Natural killer cell (primary cell): ENCODE measurements around the gene ADGRF1. TPM values are rescaled to one million over a fixed set of nuclear protein-coding genes. Genes with fewer than 3 reads are reported as not detected.

ENCODE experiments used
- ATAC-seq, 3 donors: fragments of 150-1000 bp in 2 of 3; fragments of 200-7000 bp in 1 of 3; cut with Tn5 transposase; 1 replicate in 1 of 3; 2 replicates in 2 of 3; pipeline ENCODE4 v1.10.0; 2021; ENCODE audit warnings: mild to moderate bottlenecking in 2 of 3, moderate library complexity in 2 of 3
- DNase-seq, 2 donors: peaks; one replicate each; pipeline versions ENCODE4 v3.0.0 to v3.0.0-alpha.2; 2013 to 2021; ENCODE audit warnings: mixed read lengths in 1 of 2
- H3K27ac ChIP-seq: one replicate; pipeline ENCODE4 v1.5.1; 2013; ENCODE audit warnings: mild to moderate bottlenecking, low read length
- H3K27me3 ChIP-seq: one replicate; pipeline ENCODE4 v1.6.1; 2013; ENCODE audit warnings: low read length; ENCODE audit not compliant: control insufficient read depth, insufficient read depth
- H3K36me3 ChIP-seq: one replicate; pipeline ENCODE4 v1.6.1; 2013; ENCODE audit warnings: low read length; ENCODE audit not compliant: control insufficient read depth, insufficient read depth
- H3K4me1 ChIP-seq: one replicate; pipeline ENCODE4 v1.6.1; 2013; ENCODE audit warnings: low read length; ENCODE audit not compliant: control insufficient read depth, insufficient read depth
- H3K4me3 ChIP-seq: one replicate; pipeline ENCODE4 v1.5.1; 2013; ENCODE audit warnings: low read length
- H3K9me3 ChIP-seq: one replicate; pipeline ENCODE4 v1.6.1; 2013; ENCODE audit warnings: low read length; ENCODE audit not compliant: control insufficient read depth, insufficient read depth
- H3K27ac Mint-ChIP-seq, 2 donors: one replicate each; pipeline ENCODE4 v1.8.0; 2022; ENCODE audit warnings: mild to moderate bottlenecking in 2 of 2, mixed read lengths in 2 of 2, moderate library complexity in 1 of 2
- H3K27me3 Mint-ChIP-seq, 2 donors: one replicate each; pipeline ENCODE4 v1.8.0; 2022; ENCODE audit warnings: low read depth in 2 of 2, mixed read lengths in 2 of 2
- H3K36me3 Mint-ChIP-seq: one replicate; pipeline ENCODE4 v1.8.0; 2022; ENCODE audit warnings: mixed read lengths
- H3K4me1 Mint-ChIP-seq, 2 donors: one replicate each; pipeline ENCODE4 v1.8.0; 2022; ENCODE audit warnings: mixed read lengths in 2 of 2
- H3K4me3 Mint-ChIP-seq: one replicate; pipeline ENCODE4 v1.8.0; 2022; ENCODE audit warnings: mild to moderate bottlenecking, moderate library complexity, mixed read lengths
- H3K9me3 Mint-ChIP-seq, 2 donors: one replicate each; pipeline ENCODE4 v1.8.0; 2022; ENCODE audit warnings: mixed read lengths in 2 of 2
- WGBS: methylation state at CpG from one replicate; pipeline ENCODE4 v1.1.7; 2013; ENCODE audit warnings: missing lambda C conversion rate; ENCODE audit not compliant: insufficient coverage; 5-methylcytosine and 5-hydroxymethylcytosine counted together
- intact Hi-C: fragments of 100-400 bp; cut with micrococcal nuclease; formaldehyde crosslinking; loops from one replicate; pipeline ENCODE4 v1.14.2; 2022
- total RNA-seq, 4 donors: library from RNA; stranded (reverse); fragments of 120-200 nt in 1 of 4; gene quantifications; one replicate each; pipeline versions ENCODE4 v1.2.3 to v1.2.4, GENCODE V29; 2013 to 2022
- TF ChIP-seq, protein P1 (sequence below): fragments of 200-600 bp; IDR thresholded peaks from one replicate; pipeline ENCODE4 v1.8.0; 2022; ENCODE audit warnings: antibody characterized with exemption

Gene ADGRF1
- total RNA-seq, 3 donors from 2014 or later (not counting 1 experiment from before 2014, with no cell fraction given), result not detected

DNA sequence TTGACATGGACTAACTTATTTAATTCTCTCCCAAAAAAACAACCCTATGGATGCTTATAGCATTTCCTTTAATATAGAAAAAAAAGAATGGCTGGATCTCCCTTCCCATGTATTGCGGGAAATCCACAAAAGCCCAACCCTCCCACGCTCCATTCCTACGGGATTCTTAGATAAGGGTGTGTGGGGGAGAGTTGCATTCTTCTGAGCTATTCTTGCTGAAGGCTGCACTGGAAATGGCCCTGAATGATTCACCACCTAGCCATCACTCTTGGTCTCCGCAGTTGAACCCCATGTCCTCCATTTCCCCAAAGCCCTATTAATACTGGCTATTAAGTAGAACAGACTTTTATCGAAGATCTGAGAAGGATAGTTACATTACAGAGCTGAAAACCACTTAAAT, 78.5 kb downstream of the ADGRF1 start:
- H3K4me1 Mint-ChIP-seq, result no peaks in the 10 kb centered on the region
- Histone ChIP-seq H3K27ac (no peak overlapping the region), H3K4me1 (no peaks in the 10 kb centered on the region), H3K9me3 (no peaks in the 10 kb centered on the region), H3K36me3 (no peaks in the 10 kb centered on the region), H3K27me3 (no peaks in the 10 kb centered on the region), H3K4me3 (no peak overlapping the region)
- no peak for ATAC-seq
- 42% methylated on average over 2 of the region's 5 CpGs for WGBS
- TF ChIP-seq, protein P1, sequence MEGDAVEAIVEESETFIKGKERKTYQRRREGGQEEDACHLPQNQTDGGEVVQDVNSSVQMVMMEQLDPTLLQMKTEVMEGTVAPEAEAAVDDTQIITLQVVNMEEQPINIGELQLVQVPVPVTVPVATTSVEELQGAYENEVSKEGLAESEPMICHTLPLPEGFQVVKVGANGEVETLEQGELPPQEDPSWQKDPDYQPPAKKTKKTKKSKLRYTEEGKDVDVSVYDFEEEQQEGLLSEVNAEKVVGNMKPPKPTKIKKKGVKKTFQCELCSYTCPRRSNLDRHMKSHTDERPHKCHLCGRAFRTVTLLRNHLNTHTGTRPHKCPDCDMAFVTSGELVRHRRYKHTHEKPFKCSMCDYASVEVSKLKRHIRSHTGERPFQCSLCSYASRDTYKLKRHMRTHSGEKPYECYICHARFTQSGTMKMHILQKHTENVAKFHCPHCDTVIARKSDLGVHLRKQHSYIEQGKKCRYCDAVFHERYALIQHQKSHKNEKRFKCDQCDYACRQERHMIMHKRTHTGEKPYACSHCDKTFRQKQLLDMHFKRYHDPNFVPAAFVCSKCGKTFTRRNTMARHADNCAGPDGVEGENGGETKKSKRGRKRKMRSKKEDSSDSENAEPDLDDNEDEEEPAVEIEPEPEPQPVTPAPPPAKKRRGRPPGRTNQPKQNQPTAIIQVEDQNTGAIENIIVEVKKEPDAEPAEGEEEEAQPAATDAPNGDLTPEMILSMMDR, result no peak
- H3K27ac Mint-ChIP-seq, result no peak overlapping the region
- H3K36me3 Mint-ChIP-seq, result no peaks in the 10 kb centered on the region
- H3K4me3 Mint-ChIP-seq, result no peak overlapping the region
- intact Hi-C loops, result no loop called here
- H3K9me3 Mint-ChIP-seq, result no peaks in the 10 kb centered on the region
- DNase-seq, result no peak
- H3K27me3 Mint-ChIP-seq, result peaks cover 0 to 4% of the 10 kb centered on the region in 2 donors

DNA sequence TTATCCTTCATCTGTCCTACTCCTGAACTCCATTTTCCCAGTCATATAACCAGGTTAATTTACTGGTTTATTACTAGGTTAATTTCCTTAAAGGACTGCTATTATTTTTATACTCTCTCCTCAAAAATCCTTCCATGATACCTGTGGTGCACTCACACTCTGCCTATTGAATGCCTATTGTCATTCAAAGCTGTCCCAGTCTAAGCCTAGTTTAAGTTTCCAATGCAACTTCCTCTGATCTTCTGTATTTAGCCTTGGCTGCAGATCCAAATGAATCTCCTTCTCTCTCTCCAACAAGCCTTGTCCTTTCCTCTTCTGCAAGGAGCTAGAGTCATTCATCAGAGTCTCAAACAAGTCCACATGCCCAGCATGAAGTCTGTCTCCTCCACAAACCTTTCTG, 79.1 kb downstream of the ADGRF1 start:
- Mint-ChIP-seq H3K27ac (no peak overlapping the region), H3K36me3 (no peaks in the 10 kb centered on the region), H3K9me3 (no peaks in the 10 kb centered on the region), H3K27me3 (peaks cover 0 to 4% of the 10 kb centered on the region in 2 donors), H3K4me3 (no peak overlapping the region), H3K4me1 (no peaks in the 10 kb centered on the region)
- Histone ChIP-seq H3K4me3 (no peak overlapping the region), H3K27ac (no peak overlapping the region), H3K4me1 (no peaks in the 10 kb centered on the region), H3K36me3 (no peaks in the 10 kb centered on the region), H3K9me3 (no peaks in the 10 kb centered on the region), H3K27me3 (no peaks in the 10 kb centered on the region)
- DNase-seq (no peak), ATAC-seq (no peak)
- intact Hi-C loops, result no loop called here
- TF ChIP-seq, protein P1, result no peak

DNA sequence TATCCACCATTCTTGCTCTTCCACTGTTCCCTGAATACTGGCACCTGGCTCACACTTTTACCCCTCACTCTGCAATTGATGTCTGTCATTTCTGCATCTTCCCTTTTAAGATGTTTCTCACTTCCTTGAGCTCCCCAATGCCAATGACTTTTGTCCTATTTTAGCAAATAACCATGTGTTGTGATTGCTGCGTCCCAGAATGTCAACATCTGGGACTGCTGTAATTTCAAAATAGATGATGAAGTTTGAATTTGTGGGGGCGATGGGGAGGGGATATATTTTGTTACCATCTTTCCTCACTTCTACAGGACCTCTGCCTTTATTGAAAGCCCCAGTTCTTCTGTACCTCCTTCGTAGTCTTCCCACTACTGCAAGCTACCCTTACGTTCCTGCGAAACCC, 80.4 kb downstream of the ADGRF1 start:
- Mint-ChIP-seq H3K27ac (no peak overlapping the region), H3K4me1 (no peaks in the 10 kb centered on the region), H3K4me3 (no peak overlapping the region), H3K27me3 (peaks cover 3 to 4% of the 10 kb centered on the region in 2 donors), H3K36me3 (no peaks in the 10 kb centered on the region), H3K9me3 (no peaks in the 10 kb centered on the region)
- intact Hi-C loops, result no loop called here
- Histone ChIP-seq H3K27me3 (no peaks in the 10 kb centered on the region), H3K9me3 (no peaks in the 10 kb centered on the region), H3K27ac (no peak overlapping the region), H3K4me1 (no peaks in the 10 kb centered on the region), H3K36me3 (no peaks in the 10 kb centered on the region), H3K4me3 (no peak overlapping the region)
- ATAC-seq (no peak), DNase-seq (no peak)
- TF ChIP-seq, protein P1, result no peak
- 88% methylated on average over 3 of the region's 5 CpGs for WGBS

DNA sequence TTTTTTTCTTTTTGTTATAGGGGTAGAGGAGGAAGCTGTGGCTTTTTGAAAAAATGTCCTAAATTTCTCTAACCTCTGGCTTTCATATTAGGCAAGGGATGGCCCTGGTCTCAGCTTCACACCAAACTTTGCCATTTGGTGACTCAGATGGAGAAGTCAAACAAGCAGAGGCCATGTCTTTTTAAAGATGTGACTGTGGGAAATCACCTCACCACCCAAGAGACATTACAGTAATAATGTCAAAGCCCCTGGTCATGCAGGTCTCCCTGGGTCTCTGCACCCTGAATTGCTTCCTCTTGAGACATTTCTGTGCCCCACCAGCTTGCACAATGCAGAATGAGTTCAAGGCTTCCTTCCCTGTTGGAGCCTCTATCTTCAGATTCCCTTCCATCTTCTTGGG, 80.9 kb downstream of the ADGRF1 start:
- ATAC-seq (no peak), DNase-seq (no peak)
- Histone ChIP-seq H3K27me3 (no peaks in the 10 kb centered on the region), H3K4me1 (no peaks in the 10 kb centered on the region), H3K27ac (no peak overlapping the region), H3K9me3 (no peaks in the 10 kb centered on the region), H3K4me3 (no peak overlapping the region), H3K36me3 (no peaks in the 10 kb centered on the region)
- Mint-ChIP-seq H3K4me1 (no peaks in the 10 kb centered on the region), H3K36me3 (no peaks in the 10 kb centered on the region), H3K4me3 (no peak overlapping the region), H3K9me3 (no peaks in the 10 kb centered on the region), H3K27ac (no peak overlapping the region), H3K27me3 (peaks cover 4 to 7% of the 10 kb centered on the region in 2 donors)
- intact Hi-C loops, result no loop called here
- TF ChIP-seq, protein P1, result no peak
